ENCODE measurements around the gene TMC5. TPM values are rescaled to one million over a fixed set of nuclear protein-coding genes. Genes with fewer than 3 reads are reported as not detected.

Gene TMC5
- total and polyA plus RNA-seq, 2 experiments from 2014 or later: 2.3 to 4.8 TPM

- DNase-seq (ENCODE audit: low spot score): no peak
- Histone ChIP-seq H3K4me3 (no peak overlapping the region), H3K79me2 (replicated peaks; ENCODE audit: insufficient read depth) (no peaks in the 10 kb centered on the region), H4K20me1 (replicated peaks; ENCODE audit: insufficient read depth) (no peaks in the 10 kb centered on the region), H2AFZ (no peak overlapping the region), H3K27me3 (ENCODE audit: insufficient read depth) (no peaks in the 10 kb centered on the region), H3K27ac (ENCODE audit: low read depth) (no peak overlapping the region), H3F3A (replicated peaks; ENCODE audit: low read depth) (peaks cover 7% of the 10 kb centered on the region; the same call in 1 of the 2 replicates), H3K36me3 (ENCODE audit: insufficient read depth) (no peaks in the 10 kb centered on the region), H3K4me1 (ENCODE audit: insufficient read depth) (peaks cover 14% of the 10 kb centered on the region), H3K4me2 (no peak overlapping the region), H3K9me2 (ENCODE audit: insufficient read depth) (no peaks in the 10 kb centered on the region)
- H3K4me1 Mint-ChIP-seq: peaks cover 20% of the 10 kb centered on the region
- no peaks in the 10 kb centered on the region for H3K9me3 Mint-ChIP-seq
- TF ChIP-seq ZNF114 (CRISPR knock-in tag; IDR thresholded peaks at IDR 0.05): no peak
- TF ChIP-seq ZNF462 (CRISPR knock-in tag; IDR thresholded peaks at IDR 0.05): no peak
- TF ChIP-seq ETS1 (IDR thresholded peaks at IDR 0.05): no peak
- TF ChIP-seq EZH2phosphoT487 (IDR thresholded peaks at IDR 0.05; ENCODE audit: unreplicated experiment): no peak
- no peak for TF ChIP-seq REST (IDR thresholded peaks at IDR 0.05; ENCODE audit: unreplicated experiment)
- no peak for TF ChIP-seq CREB1 (CRISPR knock-in tag; IDR thresholded peaks at IDR 0.05; ENCODE audit: low read depth)
- no peak for TF ChIP-seq CTCF (conservative IDR thresholded peaks at IDR 0.05; ENCODE audit: low read depth in 2 of 2)
- no peak for TF ChIP-seq NANOG (IDR thresholded peaks at IDR 0.05; ENCODE audit: borderline replicate concordance)
- TF ChIP-seq ZNF331 (CRISPR knock-in tag; IDR thresholded peaks at IDR 0.05; ENCODE audit: low read depth): no peak
- TF ChIP-seq POLR2AphosphoS5 (IDR thresholded peaks at IDR 0.05; ENCODE audit: low read depth): no peak
- TF ChIP-seq JUNB (IDR thresholded peaks at IDR 0.05; ENCODE audit: unreplicated experiment): no peak
- TF ChIP-seq STAT1 (IDR thresholded peaks at IDR 0.05; ENCODE audit: unreplicated experiment): no peak
- TF ChIP-seq EZH2 (IDR thresholded peaks at IDR 0.05; ENCODE audit: low read depth, unreplicated experiment): no peak
- no peak overlapping the region; the same call in 1 of the 2 replicates for H3K27ac Mint-ChIP-seq
- ATAC-seq: no peak
- H3K36me3 Mint-ChIP-seq (ENCODE audit: low read depth): peaks cover 7% of the 10 kb centered on the region; the same call in 2 of the 3 replicates
- no peak overlapping the region for H3K4me3 Mint-ChIP-seq
- peaks cover 5% of the 10 kb centered on the region for H3K27me3 Mint-ChIP-seq (ENCODE audit: insufficient read depth, low read depth, poor library complexity)
These were observed 72.9 kb downstream of the TMC5 start for GRCh38 chr16:19490619-19491018.
